Measurements from ENCODE around the gene ZNF791.
"Not testable (repeated sequence)": the region's sequence is repeated elsewhere in the genome, so short reads cannot be mapped to it uniquely, and the experiment has no call there.

ZNF791 gene

GRCh38 chr19:12629215-12629614 lies 18.5 kb downstream of the ZNF791 start:
- no peak for DNase-seq (ENCODE audit: low read depth)

- no peak for DNase-seq (ENCODE audit: low read depth)
Measured at GRCh38 chr19:12636631-12637030, 25.9 kb downstream of the ZNF791 start.

- DNase-seq (ENCODE audit: low read depth): no peak
Measured at GRCh38 chr19:12638611-12639182, 28.0 kb downstream of the ZNF791 start.

GRCh38 chr19:12639901-12640613 lies 29.3 kb downstream of the ZNF791 start:
- DNase-seq (ENCODE audit: low read depth): peak; percentile 84

GRCh38 chr19:12641456-12641855 lies 30.7 kb downstream of the ZNF791 start:
- no peak for DNase-seq (ENCODE audit: low read depth)

GRCh38 chr19:12642506-12642905 lies 31.8 kb downstream of the ZNF791 start:
- no peak for DNase-seq (ENCODE audit: low read depth)

GRCh38 chr19:12643716-12644115 lies 33.0 kb downstream of the ZNF791 start:
- DNase-seq (ENCODE audit: low read depth): not testable (repeated sequence)

GRCh38 chr19:12646551-12646950 lies 35.8 kb downstream of the ZNF791 start:
- no peak for DNase-seq (ENCODE audit: low read depth)

- no peak for DNase-seq (ENCODE audit: low read depth)
Measured at GRCh38 chr19:12647047-12647446, 36.3 kb downstream of the ZNF791 start.

- DNase-seq (ENCODE audit: low read depth): no peak
Measured at GRCh38 chr19:12647490-12648071, 36.9 kb downstream of the ZNF791 start.

- no peak for DNase-seq (ENCODE audit: low read depth)
Measured at GRCh38 chr19:12648088-12648487, 37.4 kb downstream of the ZNF791 start.

- no peak for DNase-seq (ENCODE audit: low read depth)
Measured at GRCh38 chr19:12649941-12650340, 39.2 kb downstream of the ZNF791 start.

- no peak for DNase-seq (ENCODE audit: low read depth)
Measured at GRCh38 chr19:12652219-12652618, 41.5 kb downstream of the ZNF791 start.

GRCh38 chr19:12655546-12655945 lies 44.8 kb downstream of the ZNF791 start:
- no peak for DNase-seq (ENCODE audit: low read depth)

- no peak for DNase-seq (ENCODE audit: low read depth)
Measured at GRCh38 chr19:12656899-12657571, 46.3 kb downstream of the ZNF791 start.

- no peak for DNase-seq (ENCODE audit: low read depth)
Measured at GRCh38 chr19:12657966-12658365, 47.2 kb downstream of the ZNF791 start.

- no peak for DNase-seq (ENCODE audit: low read depth)
Measured at GRCh38 chr19:12660980-12661379, 50.3 kb downstream of the ZNF791 start.

GRCh38 chr19:12664406-12665280 lies 53.9 kb downstream of the ZNF791 start:
- no peak for DNase-seq (ENCODE audit: low read depth)

GRCh38 chr19:12665281-12665573 lies 54.5 kb downstream of the ZNF791 start:
- peak; percentile 48 for DNase-seq (ENCODE audit: low read depth)

GRCh38 chr19:12665671-12666264 lies 55.0 kb downstream of the ZNF791 start:
- DNase-seq (ENCODE audit: low read depth): no peak

- peak; percentile 76 for DNase-seq (ENCODE audit: low read depth)
Measured at GRCh38 chr19:12666265-12667048, 55.7 kb downstream of the ZNF791 start, which contains the start of the genes MAN2B1 and WDR83. Gene MAN2B1 (minus strand): TSS chr19:12666742. CDS start chr19:12666701, 41 bp downstream. Gene WDR83 (plus strand): TSS chr19:12666807. CDS start chr19:12669791, 2,984 bp downstream.

All from activated T-cell treated with anti-CD3 and anti-CD28 coated beads for 24 hours (primary cell).